ENCODE results near the gene THSD4.

The THSD4 gene

DNA sequence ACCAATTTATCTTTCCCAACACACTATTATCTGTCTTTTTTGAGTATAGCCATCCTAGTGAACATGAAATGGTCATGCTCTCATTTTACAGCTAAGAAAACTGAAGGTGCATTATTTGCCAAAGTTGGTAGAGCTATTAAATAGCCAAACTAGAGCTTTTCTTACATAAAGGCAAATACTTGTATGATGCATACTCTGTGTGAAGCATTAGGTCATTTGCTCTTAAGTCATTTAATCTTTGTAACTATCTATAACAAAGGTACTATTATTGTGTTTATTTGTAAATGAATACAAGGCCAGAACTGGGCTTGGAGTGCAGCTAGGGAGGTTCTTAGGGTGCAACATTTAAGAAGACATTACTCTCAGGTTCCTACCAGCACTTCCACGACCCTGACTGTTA, 123.7 kb downstream of the THSD4 start:
- no peak overlapping the region for H3K4me3 ChIP-seq (replicated peaks; ENCODE audit: low read depth, low read length)
- DNase-seq (ENCODE audit: low read depth), result no peak
- TF ChIP-seq, protein P1, sequence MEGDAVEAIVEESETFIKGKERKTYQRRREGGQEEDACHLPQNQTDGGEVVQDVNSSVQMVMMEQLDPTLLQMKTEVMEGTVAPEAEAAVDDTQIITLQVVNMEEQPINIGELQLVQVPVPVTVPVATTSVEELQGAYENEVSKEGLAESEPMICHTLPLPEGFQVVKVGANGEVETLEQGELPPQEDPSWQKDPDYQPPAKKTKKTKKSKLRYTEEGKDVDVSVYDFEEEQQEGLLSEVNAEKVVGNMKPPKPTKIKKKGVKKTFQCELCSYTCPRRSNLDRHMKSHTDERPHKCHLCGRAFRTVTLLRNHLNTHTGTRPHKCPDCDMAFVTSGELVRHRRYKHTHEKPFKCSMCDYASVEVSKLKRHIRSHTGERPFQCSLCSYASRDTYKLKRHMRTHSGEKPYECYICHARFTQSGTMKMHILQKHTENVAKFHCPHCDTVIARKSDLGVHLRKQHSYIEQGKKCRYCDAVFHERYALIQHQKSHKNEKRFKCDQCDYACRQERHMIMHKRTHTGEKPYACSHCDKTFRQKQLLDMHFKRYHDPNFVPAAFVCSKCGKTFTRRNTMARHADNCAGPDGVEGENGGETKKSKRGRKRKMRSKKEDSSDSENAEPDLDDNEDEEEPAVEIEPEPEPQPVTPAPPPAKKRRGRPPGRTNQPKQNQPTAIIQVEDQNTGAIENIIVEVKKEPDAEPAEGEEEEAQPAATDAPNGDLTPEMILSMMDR (IDR thresholded peaks at IDR 0.05; ENCODE audit: low read length, missing control alignments), result no peak

DNA sequence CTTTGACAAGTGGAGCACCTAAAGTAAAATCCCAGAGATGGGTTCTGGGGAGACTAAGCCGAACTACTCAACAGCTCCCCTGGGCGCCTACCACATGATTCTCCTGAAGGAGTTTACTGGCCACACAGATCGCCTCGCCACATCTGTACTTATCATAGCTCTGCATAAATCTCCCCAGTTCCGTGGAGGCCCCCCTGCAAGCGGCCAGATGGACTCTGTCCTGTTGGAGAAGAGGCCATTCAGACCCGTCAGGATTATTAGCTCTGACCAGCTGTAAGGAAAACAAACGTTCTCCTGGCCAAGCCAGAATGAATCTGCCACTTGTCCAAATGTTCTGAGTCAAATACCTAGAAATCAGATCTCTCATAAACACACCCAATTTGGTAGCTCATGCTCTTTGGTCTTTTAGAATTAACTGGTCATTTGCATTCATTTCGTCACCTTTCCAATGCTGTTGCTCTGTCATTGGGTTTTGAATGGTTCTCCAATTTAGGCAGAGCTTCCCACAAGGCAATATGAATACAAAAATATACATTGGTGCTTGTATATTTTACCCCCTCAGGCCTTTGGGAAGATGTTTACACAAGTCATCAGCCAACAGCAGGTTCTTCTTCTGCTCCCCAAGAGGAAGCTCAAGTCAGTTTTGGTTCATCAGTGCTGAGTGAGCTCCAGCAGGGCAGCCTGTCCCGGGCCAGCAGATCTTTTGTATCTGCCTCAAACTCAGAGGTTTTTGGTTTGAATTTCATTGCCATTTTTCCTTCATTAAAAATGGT, 124.5 kb downstream of the THSD4 start:
- DNase-seq (ENCODE audit: low read depth), result no peak
- TF ChIP-seq, protein P1 (IDR thresholded peaks at IDR 0.05; ENCODE audit: low read length, missing control alignments), result no peak

DNA sequence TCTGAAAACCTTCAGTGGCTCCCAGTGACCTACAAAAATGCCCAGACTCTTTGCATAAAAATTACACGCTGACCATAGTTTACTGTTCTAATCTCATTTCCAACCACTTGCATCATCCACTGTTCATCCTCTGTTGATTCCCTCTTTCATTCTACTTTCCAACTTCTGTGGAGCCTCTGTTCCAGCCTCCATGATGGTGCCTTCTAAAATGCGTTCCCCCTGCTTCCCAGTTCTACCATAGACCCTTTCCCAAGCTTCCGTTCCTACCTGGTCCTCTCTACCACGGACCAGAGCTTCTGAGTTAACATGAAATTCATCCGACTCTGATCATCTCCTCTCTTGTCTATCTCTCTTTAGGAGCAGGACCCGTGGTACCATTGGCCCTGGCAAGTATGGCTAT, 127.0 kb downstream of the THSD4 start:
- DNase-seq (ENCODE audit: low read depth), result no peak
- no peak overlapping the region for H3K4me3 ChIP-seq (replicated peaks; ENCODE audit: low read depth, low read length)
- TF ChIP-seq, protein P1 (IDR thresholded peaks at IDR 0.05; ENCODE audit: low read length, missing control alignments), result no peak

More for the DNA sequence above, 124.5 kb downstream of the THSD4 start:
- H3K4me3 ChIP-seq (replicated peaks; ENCODE audit: low read depth, low read length), result no peak overlapping the region

DNA sequence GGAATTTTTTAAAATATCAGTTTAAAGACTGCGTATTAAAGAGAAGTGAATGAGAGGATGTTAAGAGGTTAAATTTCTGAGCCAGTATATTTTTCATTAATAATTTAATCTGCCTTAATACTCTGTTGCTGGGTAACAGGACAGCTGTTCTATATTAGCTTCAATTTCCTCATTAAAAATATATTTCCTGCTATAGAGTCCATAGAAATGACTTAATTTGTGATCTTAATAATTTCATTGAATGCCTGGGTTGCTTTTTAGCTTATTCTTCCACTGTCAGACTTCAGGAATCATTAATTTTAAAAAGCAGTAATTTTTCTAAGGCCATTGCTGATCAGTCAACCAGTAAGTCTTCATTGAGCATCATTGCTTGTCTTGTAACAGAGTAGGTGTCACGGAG, 129.0 kb downstream of the THSD4 start:
- DNase-seq (ENCODE audit: low read depth), result no peak
- TF ChIP-seq, protein P1 (IDR thresholded peaks at IDR 0.05; ENCODE audit: low read length, missing control alignments), result no peak
- no peak overlapping the region for H3K4me3 ChIP-seq (replicated peaks; ENCODE audit: low read depth, low read length)

DNA sequence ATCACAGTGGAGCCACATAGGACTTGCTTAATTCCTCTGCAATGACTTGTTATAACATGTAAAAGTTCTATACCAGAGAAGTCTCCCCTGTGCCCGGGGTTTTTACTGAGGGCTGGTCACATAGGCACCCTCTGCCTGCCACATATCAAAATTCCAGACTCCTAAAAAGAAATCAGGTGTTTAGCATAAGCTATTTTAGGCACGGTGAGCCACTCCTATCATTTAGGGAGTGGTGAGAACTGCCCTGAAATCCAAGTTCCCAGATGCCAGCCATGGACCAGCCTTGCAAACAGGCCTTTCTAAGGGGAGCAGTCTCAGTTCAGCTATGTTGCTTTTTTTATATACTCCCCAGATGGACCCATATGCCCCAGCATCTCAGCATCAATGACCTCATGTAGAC, 130.3 kb downstream of the THSD4 start:
- no peak for DNase-seq (ENCODE audit: low read depth)
- no peak overlapping the region for H3K4me3 ChIP-seq (replicated peaks; ENCODE audit: low read depth, low read length)
- TF ChIP-seq, protein P1 (IDR thresholded peaks at IDR 0.05; ENCODE audit: low read length, missing control alignments), result no peak

DNA sequence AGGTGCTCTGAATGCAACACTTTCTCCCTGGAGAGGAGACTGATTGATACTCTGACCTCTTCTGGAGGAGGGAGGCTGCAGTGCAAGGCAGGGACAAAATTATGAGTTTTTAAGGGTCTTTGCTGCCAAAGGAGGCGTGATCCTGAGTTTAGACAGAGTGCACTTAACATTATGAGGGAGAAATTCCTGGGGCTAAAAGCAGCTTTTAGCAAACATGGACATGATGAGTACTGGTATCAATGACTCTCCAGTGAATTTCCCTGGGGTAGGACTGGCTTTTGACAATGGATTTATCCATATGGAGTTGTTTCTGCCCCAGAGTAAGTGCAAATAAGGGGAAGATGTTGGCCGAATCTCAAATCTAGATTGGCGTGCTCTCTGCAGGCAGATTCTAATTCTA, 133.1 kb downstream of the THSD4 start:
- no peak for DNase-seq (ENCODE audit: low read depth)
- no peak overlapping the region for H3K4me3 ChIP-seq (replicated peaks; ENCODE audit: low read depth, low read length)
- TF ChIP-seq, protein P1 (IDR thresholded peaks at IDR 0.05; ENCODE audit: low read length, missing control alignments), result no peak

DNA sequence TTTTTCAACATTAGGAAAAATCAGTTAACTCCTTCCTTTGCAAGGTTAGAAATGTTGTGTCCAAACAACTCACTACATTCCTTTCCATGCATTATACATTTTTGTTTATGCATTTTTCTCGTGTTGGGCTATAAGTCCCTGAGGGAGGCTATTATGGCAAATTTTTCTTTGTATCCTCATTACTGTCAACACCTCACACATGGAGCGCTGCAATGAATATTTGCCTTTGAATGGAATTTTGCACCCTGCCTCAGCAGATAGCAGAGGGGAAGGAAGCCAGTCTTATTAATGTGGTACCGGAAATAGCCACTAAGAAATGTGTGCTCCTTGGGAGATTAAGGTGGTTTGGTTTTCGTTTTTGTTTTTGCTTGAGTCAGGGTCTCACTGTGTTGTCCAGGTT, 134.7 kb downstream of the THSD4 start:
- no peak overlapping the region for H3K4me3 ChIP-seq (replicated peaks; ENCODE audit: low read depth, low read length)
- TF ChIP-seq, protein P1 (IDR thresholded peaks at IDR 0.05; ENCODE audit: low read length, missing control alignments), result no peak
- peak; percentile 12 for DNase-seq (ENCODE audit: low read depth)

All from fibroblast of pulmonary artery (primary cell).